Mononuclear cell (primary cell): ENCODE results near the gene CPA1. TPM values are rescaled to one million over a fixed set of nuclear protein-coding genes. Genes with fewer than 3 reads are reported as not detected.

Experiments used
- H3K27me3 ChIP-seq: 2 replicates; pipeline ENCODE4 v1.6.0; 2011; ENCODE audit warnings: low read length, control low read depth; ENCODE audit not compliant: insufficient read depth
- H3K4me1 ChIP-seq: 2 replicates; pipeline ENCODE4 v1.5.1; 2011; ENCODE audit warnings: mild to moderate bottlenecking, low read length, control low read depth; ENCODE audit not compliant: insufficient read depth
- H3K4me3 ChIP-seq: 2 replicates; pipeline ENCODE4 v1.5.1; 2011; ENCODE audit warnings: mild to moderate bottlenecking, low read length, moderate library complexity
- H3K9me3 ChIP-seq: 2 replicates; pipeline ENCODE4 v1.5.1; 2011; ENCODE audit warnings: low read depth, mild to moderate bottlenecking, control low read depth, low read length
- total RNA-seq: library from RNA; depleted of rRNA; stranded (reverse); fragments of >200 nt; gene quantifications from one replicate; pipeline ENCODE4 v1.2.3, GENCODE V29; 2012

CPA1 gene
- total RNA-seq, 1 donor = not detected

DNA sequence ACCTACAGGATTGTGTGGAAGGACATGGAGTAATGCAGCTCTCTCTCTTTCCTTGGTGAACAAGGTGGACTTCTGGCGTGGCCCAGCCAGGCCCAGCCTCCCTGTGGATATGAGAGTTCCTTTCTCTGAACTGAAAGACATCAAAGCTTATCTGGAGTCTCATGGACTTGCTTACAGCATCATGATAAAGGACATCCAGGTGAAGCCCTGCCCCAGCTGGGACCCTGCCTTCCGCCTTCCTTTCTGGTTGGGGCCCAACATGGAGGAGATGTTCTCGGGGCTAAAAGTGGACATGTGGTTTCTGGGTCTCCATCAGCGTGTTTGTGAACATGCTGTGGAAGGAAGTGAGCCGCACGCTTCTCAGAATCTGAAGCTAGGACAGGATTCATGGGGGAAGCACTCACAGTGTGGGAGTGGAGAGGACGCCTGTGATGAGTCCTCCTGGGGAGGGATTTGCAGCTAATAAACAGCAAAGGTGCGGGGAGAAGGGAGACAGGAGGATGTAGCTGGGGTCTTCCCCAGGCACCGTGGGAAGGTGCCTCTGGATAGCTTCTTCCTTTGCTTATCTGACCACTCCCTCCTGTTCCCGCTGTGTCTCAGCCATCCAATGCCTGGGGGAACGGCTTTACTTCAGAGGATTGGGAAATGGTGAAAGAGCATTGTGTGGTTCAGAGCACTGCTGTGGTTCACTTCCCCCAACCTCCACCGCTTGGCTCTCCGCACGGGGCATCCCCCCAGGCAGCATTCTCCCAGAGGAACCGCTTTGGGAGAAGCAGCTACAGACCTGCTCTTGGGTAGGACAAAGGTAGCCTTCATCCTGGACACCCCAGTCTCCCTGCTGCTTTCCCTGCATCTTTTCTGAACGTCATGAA lies 30.1 kb upstream of the CPA1 start:
- Histone ChIP-seq H3K4me3 (no peak overlapping the region), H3K9me3 (no peaks in the 10 kb centered on the region), H3K27me3 (no peaks in the 10 kb centered on the region), H3K4me1 (no peaks in the 10 kb centered on the region)

DNA sequence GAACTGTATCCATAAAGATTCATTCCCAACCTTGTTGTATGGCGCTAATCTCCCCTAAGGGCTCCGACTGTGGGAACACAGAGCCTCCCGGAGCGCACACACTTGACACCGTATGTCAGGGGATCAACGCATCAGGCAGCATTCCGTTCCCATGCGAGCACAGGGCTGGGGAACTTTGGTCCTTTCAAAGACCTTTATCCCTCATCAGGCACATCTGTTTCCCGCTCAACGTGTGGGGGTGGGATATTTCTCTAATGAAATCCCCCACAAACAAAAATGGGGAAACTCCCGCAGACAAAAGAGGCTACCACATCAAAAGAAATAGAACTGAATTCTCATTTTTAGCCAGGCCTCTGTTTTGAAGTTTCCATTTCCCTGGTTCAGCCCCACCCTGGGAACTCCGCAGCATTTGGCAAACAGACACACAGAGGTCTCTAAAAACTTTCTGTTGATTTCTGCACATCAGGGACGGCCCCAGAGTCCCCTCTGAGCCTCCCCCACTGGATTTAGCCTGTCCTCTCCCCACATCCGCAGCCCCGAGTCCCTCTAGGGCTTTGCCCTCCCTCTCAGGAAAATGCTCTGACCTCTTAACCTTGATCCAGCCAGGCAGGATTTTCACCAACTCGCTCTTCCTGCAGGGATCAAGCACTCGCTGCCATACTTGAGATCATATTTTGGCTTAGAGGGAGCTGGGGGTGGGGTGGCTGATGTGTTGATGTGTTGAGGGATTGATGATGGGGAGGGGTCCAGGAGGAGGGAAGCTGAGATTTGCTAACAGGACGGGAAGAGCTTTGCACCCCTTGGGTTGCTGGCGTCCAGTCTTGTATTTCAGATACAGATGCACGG lies 29.1 kb upstream of the CPA1 start:
- Histone ChIP-seq H3K4me3 (no peak overlapping the region), H3K4me1 (no peaks in the 10 kb centered on the region), H3K9me3 (no peaks in the 10 kb centered on the region), H3K27me3 (no peaks in the 10 kb centered on the region)

DNA sequence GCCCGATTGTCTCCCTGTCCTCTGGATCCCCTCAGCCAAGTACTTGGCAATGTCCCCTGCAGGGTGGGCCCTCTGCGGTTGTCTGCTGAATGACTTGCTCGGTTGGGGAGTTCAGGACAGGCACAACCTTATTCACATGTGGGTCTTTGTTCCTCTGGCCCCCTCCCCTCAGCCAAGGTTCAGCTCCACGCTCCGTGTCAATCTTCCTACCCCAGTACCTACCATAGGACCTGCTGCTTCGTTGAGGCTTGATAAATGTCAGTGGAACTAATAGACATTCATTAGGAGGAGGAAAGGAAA lies 28.6 kb upstream of the CPA1 start:
- Histone ChIP-seq H3K9me3 (no peaks in the 10 kb centered on the region), H3K4me3 (no peak overlapping the region), H3K27me3 (no peaks in the 10 kb centered on the region), H3K4me1 (no peaks in the 10 kb centered on the region)

DNA sequence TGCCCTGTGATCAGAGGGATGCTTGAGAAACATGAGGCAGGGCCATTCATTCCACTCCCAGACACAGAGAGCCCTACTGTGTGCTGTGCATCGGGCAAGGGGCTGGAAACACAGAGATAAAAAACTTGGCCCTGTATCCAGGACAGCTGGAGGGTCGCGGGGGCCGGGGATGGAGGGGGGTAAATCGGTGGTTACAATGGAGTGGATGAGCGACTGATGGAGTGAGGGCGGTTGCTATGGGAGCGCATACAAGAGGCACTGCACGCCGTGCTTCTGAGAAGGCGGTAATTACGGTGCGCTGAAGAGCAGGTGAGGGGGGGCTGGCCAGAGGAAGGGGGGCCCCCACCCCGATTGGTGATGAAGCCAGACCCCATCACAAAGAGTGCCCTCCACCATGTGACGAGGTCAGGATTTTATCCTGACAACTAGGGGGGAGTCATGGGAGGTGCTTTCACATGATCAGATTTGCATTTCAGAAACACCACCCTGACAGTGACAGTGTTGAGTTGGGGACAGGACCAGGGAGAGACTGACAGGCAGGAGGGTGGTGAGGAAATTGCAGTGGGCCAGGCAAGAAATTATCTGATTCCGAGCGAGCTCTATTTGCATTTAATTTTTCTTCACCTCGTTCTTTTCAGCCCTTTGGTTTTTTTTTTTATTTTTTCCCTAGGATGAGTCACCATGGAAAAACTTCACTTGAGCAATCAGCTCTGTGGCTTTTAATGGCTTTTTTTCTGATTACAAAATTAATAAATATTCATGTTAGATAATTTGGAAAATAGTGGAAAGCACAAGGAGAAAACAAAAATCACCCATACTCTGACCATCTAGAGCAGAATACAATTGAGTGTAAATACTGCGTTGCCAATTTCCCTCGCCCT lies 27.9 kb upstream of the CPA1 start:
- Histone ChIP-seq H3K4me1 (no peaks in the 10 kb centered on the region), H3K4me3 (no peak overlapping the region), H3K27me3 (no peaks in the 10 kb centered on the region), H3K9me3 (no peaks in the 10 kb centered on the region)

DNA sequence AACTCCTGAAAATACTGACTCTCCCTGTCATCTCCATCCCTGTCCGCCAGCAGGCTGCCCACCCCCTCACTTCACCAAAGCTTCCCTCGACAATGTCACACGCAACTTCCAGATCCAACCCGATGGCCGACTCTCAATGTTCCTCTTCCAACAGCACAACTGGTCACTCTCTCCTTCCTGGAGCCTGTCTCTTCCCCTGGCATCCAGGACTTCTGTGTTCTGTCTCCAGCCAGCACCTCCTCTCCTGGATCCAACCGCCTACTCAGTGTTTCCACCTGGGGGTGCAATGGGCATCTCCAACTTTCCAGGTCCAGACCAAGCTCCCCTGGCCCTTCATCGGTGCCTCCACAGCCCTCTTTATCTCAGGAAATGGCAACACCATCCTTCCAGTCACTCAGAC lies 27.1 kb upstream of the CPA1 start:
- Histone ChIP-seq H3K27me3 (no peaks in the 10 kb centered on the region), H3K4me3 (no peak overlapping the region), H3K9me3 (no peaks in the 10 kb centered on the region), H3K4me1 (no peaks in the 10 kb centered on the region)

DNA sequence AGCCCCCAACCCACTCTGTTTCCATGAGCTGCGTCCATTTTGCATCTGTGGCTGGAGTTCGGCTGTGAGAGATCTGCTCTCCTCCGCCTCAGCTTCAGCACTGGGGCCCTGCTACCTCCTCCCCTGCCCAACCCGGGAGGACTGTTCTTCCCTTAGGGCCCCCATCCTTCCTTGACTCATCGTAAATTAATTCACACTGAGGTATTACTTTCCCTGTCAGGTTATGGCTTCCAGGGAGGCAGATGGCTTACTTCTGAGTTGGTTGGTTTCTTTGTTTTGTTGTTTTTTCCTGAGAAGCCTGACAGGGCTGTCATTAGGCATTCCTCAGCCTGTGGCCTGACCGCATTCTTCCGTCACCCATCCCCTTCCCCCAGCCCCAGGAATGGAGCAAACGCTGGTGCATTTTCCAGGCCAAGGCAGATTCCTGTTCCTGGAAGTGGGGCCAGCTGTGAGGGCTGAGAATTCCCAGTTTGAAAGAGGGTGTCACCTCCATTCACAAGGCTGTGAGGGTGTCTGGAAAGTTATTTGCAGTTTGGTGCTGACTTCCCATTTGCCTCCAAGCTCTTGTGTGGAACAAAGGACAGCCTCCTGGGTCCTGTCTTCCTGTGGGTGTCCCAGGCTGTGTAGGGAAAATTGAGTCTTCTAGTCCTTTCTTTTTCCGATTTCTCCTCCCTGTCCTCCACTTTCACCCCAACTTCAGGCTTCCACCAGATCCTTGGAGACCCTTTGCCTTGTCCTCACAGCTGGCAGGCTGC lies 24.0 kb upstream of the CPA1 start:
- Histone ChIP-seq H3K27me3 (no peaks in the 10 kb centered on the region), H3K9me3 (no peaks in the 10 kb centered on the region), H3K4me3 (no peak overlapping the region), H3K4me1 (no peaks in the 10 kb centered on the region)

DNA sequence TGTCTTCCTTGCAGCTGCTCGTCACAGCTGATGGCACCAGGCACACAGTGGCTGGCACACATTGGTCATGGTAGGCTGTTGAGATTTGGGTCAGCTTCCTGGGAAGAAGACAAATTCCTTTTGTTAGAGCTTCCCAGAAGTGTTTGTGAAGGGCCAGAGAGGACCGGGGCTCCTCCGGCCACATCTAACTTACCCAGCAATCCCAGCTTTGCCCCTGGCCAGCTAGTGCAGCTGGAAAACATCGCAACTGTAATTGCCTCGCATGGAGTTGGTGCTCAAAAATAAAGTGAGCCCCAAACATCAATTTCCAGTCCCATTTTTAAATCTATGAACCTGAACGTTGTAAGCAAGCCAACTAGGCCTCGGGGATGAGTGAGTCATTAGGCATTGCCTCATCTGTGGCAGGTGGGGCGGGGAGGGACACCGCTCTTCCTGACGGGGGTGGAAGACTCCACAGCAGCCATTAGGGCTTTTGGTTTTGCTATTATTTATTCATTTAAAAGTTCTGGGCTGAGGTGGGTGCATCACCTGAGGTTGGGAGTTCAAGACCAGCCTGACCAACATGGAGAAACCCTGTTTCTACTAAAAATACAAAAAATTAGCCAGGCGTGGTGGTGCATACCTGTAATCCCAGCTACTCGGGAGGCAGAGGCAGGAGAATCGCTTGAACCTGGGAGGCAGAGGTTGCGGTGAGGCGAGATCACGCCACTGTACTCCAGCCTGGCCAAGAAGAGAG lies 23.2 kb upstream of the CPA1 start:
- H3K9me3 ChIP-seq = no peaks in the 10 kb centered on the region
- H3K4me3 ChIP-seq = no peak overlapping the region
- H3K4me1 ChIP-seq = no peaks in the 10 kb centered on the region
- H3K27me3 ChIP-seq = no peaks in the 10 kb centered on the region

DNA sequence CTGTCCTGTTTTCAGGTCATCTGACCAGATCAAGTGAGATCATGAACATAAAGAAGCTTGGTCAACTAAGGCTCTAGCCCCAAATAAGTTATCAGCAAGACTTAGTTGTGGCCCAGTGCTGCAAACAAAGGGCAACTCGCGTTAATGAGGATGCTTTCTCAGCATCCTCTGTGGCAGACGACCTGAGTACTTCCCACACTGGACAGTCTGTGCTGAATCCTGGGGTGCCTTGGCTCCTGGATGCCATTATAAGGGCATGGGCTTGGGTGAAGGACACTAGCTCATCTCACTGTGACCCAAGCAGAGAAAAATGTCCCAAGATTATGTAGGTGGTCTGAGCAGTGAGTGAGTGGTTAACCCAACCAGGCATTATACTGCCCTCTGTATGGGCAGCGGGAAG lies 21.8 kb upstream of the CPA1 start:
- Histone ChIP-seq H3K27me3 (no peaks in the 10 kb centered on the region), H3K4me3 (no peak overlapping the region), H3K9me3 (no peaks in the 10 kb centered on the region), H3K4me1 (no peaks in the 10 kb centered on the region)

DNA sequence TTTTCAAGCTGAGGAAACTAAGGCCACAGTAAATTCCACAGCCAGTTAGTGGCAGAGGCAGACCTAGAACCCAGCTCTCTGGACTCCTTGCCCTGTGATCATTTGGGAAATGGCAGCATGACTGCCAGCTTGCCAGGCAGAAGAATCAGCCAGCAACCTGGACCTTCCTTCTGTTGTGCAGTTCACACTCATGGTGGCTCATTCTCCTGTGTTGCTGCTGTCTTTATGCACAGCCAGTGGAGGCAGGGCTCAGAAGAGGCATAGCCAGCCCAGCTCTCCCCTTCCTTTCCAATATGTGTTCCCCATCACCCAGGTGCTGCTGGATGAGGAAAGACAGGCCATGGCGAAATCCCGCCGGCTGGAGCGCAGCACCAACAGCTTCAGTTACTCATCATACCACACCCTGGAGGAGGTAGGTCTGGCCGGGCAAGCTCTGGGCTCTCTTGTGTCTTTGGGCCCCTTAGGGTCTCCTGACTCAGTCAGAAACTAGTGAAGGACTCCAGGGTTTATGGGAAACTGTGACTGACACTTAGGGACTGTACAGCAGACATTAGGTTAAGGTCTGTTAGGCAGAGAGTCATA lies 20.9 kb upstream of the CPA1 start:
- H3K9me3 ChIP-seq = no peaks in the 10 kb centered on the region

DNA sequence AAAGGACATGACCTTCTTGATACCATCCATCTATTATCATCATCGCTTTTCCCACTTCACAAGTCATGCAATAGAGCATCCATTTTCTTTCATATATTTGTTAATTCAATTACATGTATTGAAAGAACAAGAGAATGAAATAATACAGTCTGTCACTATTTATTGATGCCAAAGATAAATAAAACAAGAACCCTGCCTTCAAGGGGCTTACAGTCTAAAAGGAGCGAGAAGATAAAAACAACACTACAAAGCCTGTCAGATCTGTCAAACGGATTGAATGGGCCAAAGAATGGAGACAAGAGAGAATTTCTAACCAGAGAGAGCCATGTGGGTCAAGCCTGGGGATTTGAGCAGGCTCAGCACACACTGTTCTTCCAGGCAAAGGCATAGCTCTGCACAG lies 19.8 kb upstream of the CPA1 start:
- Histone ChIP-seq H3K9me3 (no peaks in the 10 kb centered on the region), H3K4me1 (no peaks in the 10 kb centered on the region), H3K27me3 (no peaks in the 10 kb centered on the region), H3K4me3 (no peak overlapping the region)

More for the DNA sequence above, 20.9 kb upstream of the CPA1 start:
- Histone ChIP-seq H3K27me3 (no peaks in the 10 kb centered on the region), H3K4me1 (no peaks in the 10 kb centered on the region), H3K4me3 (no peak overlapping the region)

DNA sequence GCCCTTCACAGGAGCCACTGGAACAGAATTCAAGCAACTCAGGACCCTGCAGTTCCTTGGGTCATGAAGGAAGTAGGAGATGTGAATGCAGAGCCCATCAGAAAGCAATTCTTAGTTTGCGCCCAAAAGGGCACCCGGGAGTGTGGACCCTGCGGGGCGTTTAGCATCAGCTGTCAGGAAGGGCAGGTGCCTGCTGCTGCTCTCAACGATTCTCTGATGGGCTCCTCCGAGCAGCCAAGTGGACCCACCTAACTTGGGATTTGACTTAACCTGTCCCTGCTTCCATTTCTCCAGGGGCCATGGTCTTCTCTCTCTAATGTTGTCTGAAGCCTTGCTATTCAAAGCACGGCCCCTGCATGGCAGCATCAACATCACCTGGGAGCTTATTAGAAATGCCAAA lies 18.6 kb upstream of the CPA1 start:
- Histone ChIP-seq H3K4me3 (no peak overlapping the region), H3K4me1 (peaks cover 2% of the 10 kb centered on the region), H3K9me3 (no peaks in the 10 kb centered on the region), H3K27me3 (no peaks in the 10 kb centered on the region)

DNA sequence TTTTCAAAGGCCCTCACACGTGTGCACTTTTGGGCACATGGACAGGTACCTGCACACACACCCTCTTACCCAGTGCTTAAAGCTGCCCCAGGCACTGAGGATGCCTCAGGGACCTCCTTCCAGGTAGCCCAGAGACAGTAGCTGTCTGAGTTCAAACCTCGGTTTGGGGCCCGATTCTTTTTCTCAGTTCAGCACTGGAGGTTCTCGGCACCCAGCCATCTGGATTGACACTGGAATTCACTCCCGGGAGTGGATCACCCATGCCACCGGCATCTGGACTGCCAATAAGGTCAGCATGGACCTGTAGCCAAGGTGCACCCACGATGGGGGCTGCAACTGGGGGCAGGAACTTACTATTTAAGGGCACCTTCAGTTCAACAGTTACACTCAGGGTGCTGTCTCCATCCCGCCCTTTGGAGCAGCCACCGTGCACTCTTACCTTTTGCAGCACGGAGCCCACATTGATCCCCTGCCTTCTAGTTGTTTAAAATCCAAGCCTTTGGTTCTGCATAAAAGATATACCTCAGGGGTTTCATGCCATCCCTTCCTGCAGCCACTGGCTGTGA lies 18.0 kb upstream of the CPA1 start:
- H3K4me1 ChIP-seq = peaks cover 6% of the 10 kb centered on the region
- H3K9me3 ChIP-seq = no peaks in the 10 kb centered on the region
- H3K4me3 ChIP-seq = no peak overlapping the region
- no peaks in the 10 kb centered on the region for H3K27me3 ChIP-seq

DNA sequence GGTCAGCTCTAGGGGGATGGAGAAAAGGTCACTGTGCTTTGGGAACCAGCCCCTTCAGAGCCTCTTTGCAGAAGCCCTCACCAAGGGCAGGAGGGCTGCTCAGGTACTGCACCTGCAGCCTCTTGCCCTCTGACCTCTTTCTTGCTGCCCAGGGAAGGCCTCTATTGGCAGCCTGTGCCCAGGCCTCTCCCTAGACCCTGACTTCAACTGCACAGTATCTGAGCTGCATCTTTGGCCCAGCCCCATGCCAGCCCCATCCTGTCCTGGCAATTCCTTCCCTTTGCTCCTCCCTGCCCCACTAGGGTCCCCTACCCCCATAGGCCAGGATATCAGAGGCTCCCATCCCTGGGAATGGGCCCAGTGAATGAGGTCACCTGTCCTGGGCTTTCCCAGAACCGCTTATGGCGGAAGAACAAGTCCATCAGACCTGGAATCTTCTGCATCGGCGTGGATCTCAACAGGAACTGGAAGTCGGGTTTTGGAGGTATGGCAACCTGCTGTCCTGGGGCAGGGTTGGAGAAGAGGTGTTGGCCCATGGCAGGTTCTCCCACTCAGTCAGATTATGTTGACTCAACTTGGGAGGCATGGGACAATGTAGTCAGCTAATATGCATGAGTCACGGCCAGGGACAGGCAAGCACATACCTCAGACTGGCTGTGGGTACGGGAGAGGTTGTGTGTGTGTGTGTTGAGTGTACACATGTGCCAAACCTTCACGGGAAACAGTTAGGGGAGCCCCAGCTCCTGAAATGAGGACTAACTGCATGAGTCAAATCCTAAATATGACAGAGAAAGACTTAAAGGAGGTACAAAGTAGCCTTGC lies 17.1 kb upstream of the CPA1 start:
- Histone ChIP-seq H3K9me3 (no peaks in the 10 kb centered on the region), H3K27me3 (no peaks in the 10 kb centered on the region), H3K4me3 (no peak overlapping the region), H3K4me1 (peaks cover 6% of the 10 kb centered on the region)
